K562 (cell line): ENCODE results near the gene ADAM15. TPM values are rescaled to one million over a fixed set of nuclear protein-coding genes. Genes with fewer than 3 reads are reported as not detected.

Experiments used
- CBFA2T2 ChIP-seq: fragments of 450-650 bp; conservative IDR thresholded peaks from 2 replicates; pipeline ENCODE4 v1.6.1; 2017; ENCODE audit warnings: mild to moderate bottlenecking
- CBX3 ChIP-seq, 2 experiments: IDR thresholded peaks; 1 replicate in 1 of 2; 2 replicates in 1 of 2; pipeline ENCODE4 v1.6.1; 2012; ENCODE audit warnings: inconsistent platforms in 2 of 2, low read length in 2 of 2, borderline replicate concordance in 1 of 2, control low read depth in 1 of 2
- CHD2 ChIP-seq: IDR thresholded peaks from 2 replicates; pipeline ENCODE4 v1.6.1; 2011; ENCODE audit warnings: low read depth, low read length
- CREBBP ChIP-seq: IDR thresholded peaks from one replicate; pipeline ENCODE4 v1.6.1; 2012; ENCODE audit warnings: low read depth, mild to moderate bottlenecking, control low read depth, inconsistent platforms, low read length
- E2F1 ChIP-seq: sonication (generic); formaldehyde crosslinking; IDR thresholded peaks from 2 replicates; pipeline ENCODE4 v1.8.1; 2023; ENCODE audit warnings: mild to moderate bottlenecking, missing genetic modification reagents, moderate library complexity
- E2F6 ChIP-seq, 2 experiments: IDR thresholded peaks; 2 replicates each; pipeline ENCODE4 v1.6.1; 2011; ENCODE audit warnings: borderline replicate concordance in 1 of 2, control low read depth in 1 of 2, low read depth in 1 of 2, low read length in 1 of 2, mild to moderate bottlenecking in 1 of 2, mixed read lengths in 1 of 2, moderate library complexity in 1 of 2; ENCODE audit not compliant: insufficient read depth in 1 of 2, insufficient read length in 1 of 2, poor library complexity in 1 of 2, severe bottlenecking in 1 of 2; ENCODE audit errors: extremely low read depth in 1 of 2
- E2F8 ChIP-seq: fragments of 450-650 bp; IDR thresholded peaks from 2 replicates; pipeline ENCODE4 v1.7.1; 2018; ENCODE audit warnings: mild to moderate bottlenecking, low read depth; ENCODE audit not compliant: partially characterized antibody
- KLF10 ChIP-seq: fragments of 250-450 bp; sonication (Bioruptor Pico); IDR thresholded peaks from 2 replicates; pipeline ENCODE4 v1.6.1; 2021; ENCODE audit warnings: matching md5 sums
- NELFE ChIP-seq: IDR thresholded peaks from 2 replicates; pipeline ENCODE4 v1.6.1; 2011; ENCODE audit warnings: mild to moderate bottlenecking; ENCODE audit not compliant: insufficient read depth, insufficient read length
- POLR2A ChIP-seq: fragments of 450-650 bp; conservative IDR thresholded peaks from 2 replicates; pipeline ENCODE4 v1.6.1; 2016
- PRPF4 ChIP-seq: fragments of 200-400 bp; formaldehyde crosslinking; IDR thresholded peaks from one replicate; pipeline ENCODE4 v1.6.1; 2017; ENCODE audit warnings: low read length, low read depth, mild to moderate bottlenecking; ENCODE audit not compliant: insufficient read depth, poor library complexity, severe bottlenecking
- SIN3A ChIP-seq, 2 experiments: fragments of 150-350 bp in 1 of 2; IDR thresholded peaks; 2 replicates each; pipeline ENCODE4 v1.6.1; 2011 to 2016; ENCODE audit warnings: borderline replicate concordance in 2 of 2, low read depth in 2 of 2, low read length in 2 of 2, mild to moderate bottlenecking in 2 of 2, moderate library complexity in 2 of 2; ENCODE audit not compliant: control insufficient read depth in 1 of 2
- SRSF3 ChIP-seq: fragments of 200-400 bp; formaldehyde crosslinking; IDR thresholded peaks from 2 replicates; pipeline ENCODE4 v1.6.1; 2016; ENCODE audit warnings: mild to moderate bottlenecking, low read length, moderate library complexity; ENCODE audit not compliant: insufficient read depth
- ZNF121 ChIP-seq: sonication (generic); formaldehyde crosslinking; conservative IDR thresholded peaks from 2 replicates; pipeline ENCODE4 v1.8.0; 2022; ENCODE audit warnings: missing genetic modification reagents
- ZNF609 ChIP-seq: sonication (generic); formaldehyde crosslinking; IDR thresholded peaks from 2 replicates; pipeline ENCODE4 v1.8.1; 2023; ENCODE audit warnings: missing genetic modification reagents, mild to moderate bottlenecking, borderline replicate concordance
- polyA plus RNA-seq, 8 experiments: library from polyadenylated mRNA; depleted of rRNA in 4 of 8; stranded (reverse) in 5 of 8; unstranded in 3 of 8; fragments of >200 nt; fragmentation: Nextera tagmentation in 2 of 8; fragmentation: Illumina TruSeq in 1 of 8; extraction: Ambion mirVana in 2 of 8; extraction: Trizol in 1 of 8; gene quantifications; 2 replicates each; pipeline versions ENCODE4 v1.2.1 to v1.2.3, GENCODE V29; 2011 to 2014; ENCODE audit warnings: inconsistent platforms in 1 of 8, missing spikeins in 1 of 8
- total RNA-seq, 7 experiments: library from RNA; depleted of rRNA in 6 of 7; stranded (reverse); fragments of >200 nt in 6 of 7; fragmentation: Illumina TruSeq in 2 of 7; extraction: Trizol in 2 of 7; gene quantifications; 2 replicates each; pipeline versions ENCODE4 v1.2.1 to v1.2.3, GENCODE V29; 2011 to 2021; ENCODE audit warnings: low replicate concordance in 1 of 7

The ADAM15 gene
- total and polyA plus RNA-seq, 9 of the 15 experiments (the other 6 are each of a cell fraction or from before 2014, with no cell fraction given), result 0.69 to 72.3 (median 32.8) TPM

GRCh38 chr1:155017041-155017945 lies 33.8 kb upstream of the ADAM15 start (continued):
- TF ChIP-seq ZNF609 (CRISPR knock-in tag) (0 out of 2 replicates have a peak, but pooled peaks have one; percentile 87), SIN3A (IDR thresholded peaks at IDR 0.05; ENCODE audit: borderline replicate concordance in 2 of 2, control insufficient read depth in 1 of 2, low read depth in 2 of 2, low read length in 2 of 2) (no peak; a peak in 1 of 4 replicates), CBX3 (IDR thresholded peaks at IDR 0.05; ENCODE audit: borderline replicate concordance in 1 of 2, low read length in 2 of 2) (no peak; a peak in 1 of 3 replicates), E2F8 (peak; percentile 73), CREBBP (no peak), E2F6 (IDR thresholded peaks at IDR 0.05; ENCODE audit: borderline replicate concordance in 1 of 2, extremely low read depth in 1 of 2, insufficient read depth in 1 of 2, insufficient read length in 1 of 2, low read depth in 1 of 2, low read length in 1 of 2, poor library complexity in 1 of 2, severe bottlenecking in 1 of 2) (peak; percentile 33 to 41), ZNF121 (no peak), NELFE (no peak), CHD2 (no peak), KLF10 (CRISPR knock-in tag) (no peak), POLR2A (peak; percentile 63), CBFA2T2 (0 out of 2 replicates have a peak, but pooled peaks have one; percentile 13), E2F1 (CRISPR knock-in tag) (peak; percentile 62; the same call in 1 of the 2 replicates), SRSF3 (no peak), PRPF4 (no peak)
